Urinary bladder (tissue), 4 donors: ENCODE results near the gene REN. TPM values are rescaled to one million over a fixed set of nuclear protein-coding genes. Genes with fewer than 3 reads are reported as not detected.
A peak's percentile ranks its signal among the peaks of the same experiment; 100 is the strongest.

Source experiments
- DNase-seq: peaks from one replicate; pipeline ENCODE4 v3.0.0-alpha.2; 2015; ENCODE audit errors: extremely low spot score
- H3K27ac ChIP-seq: one replicate; pipeline ENCODE4 v1.5.1; 2013; ENCODE audit warnings: low read depth, mild to moderate bottlenecking, moderate library complexity
- H3K36me3 ChIP-seq: one replicate; pipeline ENCODE4 v1.6.1; 2013; ENCODE audit warnings: mild to moderate bottlenecking, moderate library complexity; ENCODE audit not compliant: insufficient read depth
- H3K4me1 ChIP-seq: one replicate; pipeline ENCODE4 v1.6.1; 2013; ENCODE audit warnings: mild to moderate bottlenecking, moderate library complexity; ENCODE audit not compliant: insufficient read depth
- H3K4me3 ChIP-seq: one replicate; pipeline ENCODE4 v1.5.1; 2013; ENCODE audit warnings: low read depth, low read length
- WGBS: extraction: QIAGEN DNeasy Blood & Tissue Kit; methylation state at CpG from one replicate; pipeline ENCODE4 v1.1.7; 2013; 5-methylcytosine and 5-hydroxymethylcytosine counted together
- polyA plus RNA-seq: library from polyadenylated mRNA; stranded (reverse); fragments of 200-250 nt; gene quantifications from one replicate; pipeline ENCODE4 v1.2.3, GENCODE V29; 2013
- total RNA-seq: library from RNA; depleted of rRNA; stranded (reverse); fragments of >200 nt; gene quantifications from one replicate; pipeline ENCODE4 v1.2.3, GENCODE V29; 2014
- donor health status: healthy with polysubstance abuse.
- donor health status: healthy.

REN gene
- total and polyA plus RNA-seq, 2 donors, result 0.26 to 0.41 TPM

- H3K36me3 ChIP-seq, result peaks cover 4% of the 10 kb centered on the region
- no peaks in the 10 kb centered on the region for H3K4me1 ChIP-seq
- H3K27ac ChIP-seq, result no peak overlapping the region
- no peak overlapping the region for H3K4me3 ChIP-seq
- DNase-seq, result no peak
- WGBS, result 25% methylated on average over 29 of the region's 29 CpGs
Measured at GRCh38 chr1:204128964-204129896, 36.9 kb downstream of the REN start.

DNA sequence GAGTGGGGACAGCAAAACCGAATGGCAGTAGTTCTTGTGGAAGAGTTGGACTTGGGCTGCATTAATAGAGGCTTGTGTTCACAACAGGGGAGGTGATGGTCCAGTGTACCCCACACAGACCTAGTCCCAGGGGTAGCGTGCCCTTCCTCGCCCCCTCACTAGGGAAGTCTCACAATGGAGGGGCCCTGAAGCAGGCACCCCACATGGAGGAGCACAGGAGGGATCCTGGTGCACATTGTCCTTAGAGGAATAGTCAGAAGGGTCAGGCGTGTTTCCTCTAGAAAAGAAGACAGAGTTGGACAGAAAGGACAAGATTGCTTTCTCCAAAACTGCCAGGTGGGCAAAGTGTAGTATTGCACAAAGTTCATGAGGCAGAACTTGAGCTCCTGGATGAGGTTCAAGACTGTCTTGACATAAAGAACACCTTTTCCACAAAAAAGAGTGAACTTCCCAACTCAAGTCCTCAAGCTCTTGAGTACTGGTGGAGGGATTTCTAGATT lies 37.6 kb downstream of the REN start:
- no peak overlapping the region for H3K27ac ChIP-seq

GRCh38 chr1:204127597-204128242 lies 38.4 kb downstream of the REN start:
- 31% methylated on average over 5 of the region's 5 CpGs for WGBS
- DNase-seq, result no peak
- Histone ChIP-seq H3K36me3 (peaks cover 4% of the 10 kb centered on the region), H3K4me3 (no peak overlapping the region), H3K4me1 (no peaks in the 10 kb centered on the region), H3K27ac (peak overlapping the region; percentile 33)

More for the DNA sequence above, 37.6 kb downstream of the REN start:
- peaks cover 4% of the 10 kb centered on the region for H3K36me3 ChIP-seq
- DNase-seq, result no peak
- no peak overlapping the region for H3K4me3 ChIP-seq
- H3K4me1 ChIP-seq, result no peaks in the 10 kb centered on the region
- 91% methylated on average over 4 of the region's 4 CpGs for WGBS

DNA sequence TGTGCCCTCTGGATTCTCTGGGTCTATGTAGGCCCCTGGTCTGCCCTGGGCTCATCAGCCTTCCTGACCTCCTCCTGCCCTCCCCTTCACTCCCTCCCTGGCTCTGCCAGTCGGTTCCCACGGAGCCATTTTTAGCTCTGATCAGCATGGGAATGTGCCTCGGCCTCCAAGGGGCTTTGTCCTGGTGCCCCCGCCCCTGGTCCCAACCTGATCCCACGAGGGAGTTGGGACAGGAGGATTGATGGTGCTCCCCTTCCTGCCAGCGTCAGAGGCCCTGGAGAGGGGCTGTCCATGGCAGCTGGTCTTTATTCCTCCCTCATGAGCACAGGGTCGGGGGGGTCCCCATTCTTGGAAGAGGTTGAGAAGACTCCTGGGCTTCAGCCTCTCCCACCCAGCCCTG lies 39.2 kb downstream of the REN start:
- no peak for DNase-seq
- no peaks in the 10 kb centered on the region for H3K4me1 ChIP-seq
- peak overlapping the region; percentile 30 for H3K27ac ChIP-seq
- H3K4me3 ChIP-seq, result no peak overlapping the region
- H3K36me3 ChIP-seq, result peaks cover 4% of the 10 kb centered on the region
- 32% methylated on average over 7 of the region's 7 CpGs for WGBS

GRCh38 chr1:204126386-204126785 lies 39.8 kb downstream of the REN start:
- H3K36me3 ChIP-seq, result peaks cover 4% of the 10 kb centered on the region
- 70% methylated on average over 8 of the region's 8 CpGs for WGBS
- no peak for DNase-seq
- no peak overlapping the region for H3K4me3 ChIP-seq
- H3K4me1 ChIP-seq, result no peaks in the 10 kb centered on the region
- H3K27ac ChIP-seq, result no peak overlapping the region

DNA sequence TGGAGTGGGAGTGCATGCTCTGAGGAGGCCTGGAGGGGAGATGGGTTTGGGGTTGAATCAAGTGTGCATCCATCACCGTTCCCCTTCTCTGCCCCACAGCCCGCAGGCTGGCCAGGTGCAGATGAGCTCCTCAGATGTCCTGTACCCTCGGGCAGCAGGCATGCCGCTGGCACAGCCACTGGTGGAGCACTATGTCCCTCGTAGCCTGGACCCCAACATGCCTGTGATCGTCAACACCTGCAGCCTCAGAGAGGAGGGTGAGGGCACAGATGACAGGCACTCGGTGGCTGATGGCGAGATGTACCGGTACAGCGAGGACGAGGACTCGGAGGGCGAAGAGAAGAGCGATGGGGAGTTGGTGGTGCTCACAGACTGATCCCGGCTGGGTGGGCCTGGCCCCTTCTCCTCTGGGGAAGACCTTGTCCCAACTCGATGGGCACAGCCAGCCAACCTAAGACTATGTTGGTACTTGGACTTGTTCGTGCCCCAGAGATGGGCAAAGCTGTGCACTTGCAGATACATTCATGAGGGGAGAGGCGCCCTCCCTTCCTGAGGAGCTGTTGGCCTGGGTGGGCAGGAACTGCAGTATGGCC lies 40.3 kb downstream of the REN start:
- WGBS, result 89% methylated on average over 18 of the region's 18 CpGs
- H3K27ac ChIP-seq, result no peak overlapping the region
- DNase-seq, result no peak
- no peaks in the 10 kb centered on the region for H3K4me1 ChIP-seq
- H3K36me3 ChIP-seq, result peaks cover 4% of the 10 kb centered on the region
- H3K4me3 ChIP-seq, result no peak overlapping the region

DNA sequence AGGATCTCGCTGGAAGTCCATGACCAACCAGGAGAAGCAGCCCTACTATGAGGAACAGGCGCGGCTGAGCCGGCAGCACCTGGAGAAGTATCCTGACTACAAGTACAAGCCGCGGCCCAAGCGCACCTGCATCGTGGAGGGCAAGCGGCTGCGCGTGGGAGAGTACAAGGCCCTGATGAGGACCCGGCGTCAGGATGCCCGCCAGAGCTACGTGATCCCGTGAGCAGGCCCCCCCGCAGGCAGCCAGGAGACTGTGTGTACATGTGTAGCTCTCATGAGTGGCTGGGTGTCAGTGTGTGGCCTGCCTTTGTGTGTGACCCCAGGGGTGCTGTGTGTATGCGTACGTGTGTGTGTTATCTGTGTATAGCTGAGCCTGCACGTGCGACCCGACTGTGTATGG lies 41.5 kb downstream of the REN start:
- Histone ChIP-seq H3K27ac (no peak overlapping the region), H3K36me3 (peaks cover 6% of the 10 kb centered on the region), H3K4me3 (no peak overlapping the region), H3K4me1 (no peaks in the 10 kb centered on the region)
- DNase-seq, result no peak
- 94% methylated on average over 22 of the region's 22 CpGs for WGBS

DNA sequence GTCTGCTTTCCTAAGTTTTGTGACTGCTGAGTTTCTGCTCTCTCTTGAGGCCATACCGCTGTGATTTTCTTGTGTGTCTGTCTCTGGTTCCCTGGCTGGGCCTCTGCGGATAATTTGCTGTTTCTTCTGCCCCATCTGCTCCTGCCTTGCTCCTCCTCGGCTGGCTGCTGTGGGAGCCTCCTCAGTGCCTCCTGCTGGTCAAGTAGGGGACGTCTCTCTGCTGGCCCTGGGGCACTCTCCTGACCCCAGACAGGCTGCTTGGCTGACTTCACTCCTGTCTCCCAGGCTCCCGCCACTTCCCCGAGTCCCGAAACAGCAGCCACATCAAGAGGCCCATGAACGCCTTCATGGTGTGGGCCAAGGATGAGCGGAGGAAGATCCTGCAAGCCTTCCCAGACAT lies 42.8 kb downstream of the REN start:
- no peak for DNase-seq
- 76% methylated on average over 9 of the region's 9 CpGs for WGBS
- peaks cover 6% of the 10 kb centered on the region for H3K36me3 ChIP-seq
- H3K4me3 ChIP-seq, result no peak overlapping the region
- no peak overlapping the region for H3K27ac ChIP-seq
- no peaks in the 10 kb centered on the region for H3K4me1 ChIP-seq

DNA sequence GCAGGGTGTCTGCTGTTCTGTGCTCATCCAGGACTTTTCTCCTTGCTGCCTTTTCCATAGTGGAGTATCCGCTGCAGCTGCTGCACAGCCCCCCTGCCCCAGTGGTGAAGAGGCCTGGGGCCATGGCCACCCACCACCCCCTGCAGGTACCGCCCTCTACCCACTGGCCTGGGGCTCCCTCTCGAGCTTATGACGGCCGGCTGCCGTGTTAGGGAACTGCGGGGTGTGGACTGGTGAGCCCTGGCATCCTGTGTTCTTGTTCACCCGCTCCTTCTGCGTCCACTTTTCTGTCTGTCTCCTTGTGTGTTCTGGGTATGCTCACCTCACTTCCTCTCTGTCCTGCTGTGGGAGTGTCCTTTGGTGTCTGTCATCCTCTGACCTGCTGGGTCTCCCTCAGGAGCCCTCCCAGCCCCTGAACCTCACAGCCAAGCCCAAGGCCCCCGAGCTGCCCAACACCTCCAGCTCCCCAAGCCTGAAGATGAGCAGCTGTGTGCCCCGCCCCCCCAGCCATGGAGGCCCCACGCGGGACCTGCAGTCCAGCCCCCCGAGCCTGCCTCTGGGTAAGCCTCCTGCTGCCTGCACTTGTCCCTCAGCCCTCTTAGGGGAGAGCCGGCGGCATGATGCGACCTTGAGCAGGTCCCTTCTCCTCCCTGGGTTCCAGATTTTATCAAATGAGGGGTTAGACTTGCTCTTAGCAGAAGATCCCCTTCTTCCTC lies 44.1 kb downstream of the REN start:
- Histone ChIP-seq H3K4me1 (no peaks in the 10 kb centered on the region), H3K27ac (no peak overlapping the region), H3K4me3 (no peak overlapping the region), H3K36me3 (peaks cover 6% of the 10 kb centered on the region)
- 84% methylated on average over 17 of the region's 17 CpGs for WGBS
- no peak for DNase-seq

- no peaks in the 10 kb centered on the region for H3K4me1 ChIP-seq
- H3K4me3 ChIP-seq, result no peak overlapping the region
- H3K27ac ChIP-seq, result no peak overlapping the region
- DNase-seq, result no peak
- 93% methylated on average over 4 of the region's 4 CpGs for WGBS
- H3K36me3 ChIP-seq, result peaks cover 2% of the 10 kb centered on the region
Measured at GRCh38 chr1:204116539-204116938, 49.6 kb downstream of the REN start.

DNA sequence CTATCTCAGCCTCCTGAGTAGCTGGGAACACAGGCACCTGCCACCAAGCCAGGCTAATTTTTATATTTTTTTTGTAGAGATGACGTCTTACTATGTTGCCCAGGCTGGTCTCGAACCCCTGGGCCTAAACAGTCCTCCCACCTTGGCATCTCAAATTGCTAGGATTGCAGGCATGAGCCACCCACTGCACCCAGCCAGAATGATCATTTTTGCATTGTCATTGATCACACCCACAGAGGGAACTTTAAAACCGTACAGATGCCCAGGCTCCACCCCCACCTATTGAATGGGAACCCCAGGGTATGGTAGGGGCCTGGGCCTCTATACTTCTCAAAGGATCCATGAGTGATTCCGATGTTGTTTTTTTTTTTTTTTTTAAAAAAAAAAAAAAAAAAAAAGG lies 51.0 kb downstream of the REN start:
- no peak for DNase-seq
- 88% methylated on average over 4 of the region's 4 CpGs for WGBS
- Histone ChIP-seq H3K4me3 (no peak overlapping the region), H3K36me3 (no peaks in the 10 kb centered on the region), H3K4me1 (no peaks in the 10 kb centered on the region), H3K27ac (no peak overlapping the region)

GRCh38 chr1:204114606-204115005 lies 51.5 kb downstream of the REN start:
- no peak overlapping the region for H3K4me3 ChIP-seq
- 91% methylated on average over 4 of the region's 4 CpGs for WGBS

DNA sequence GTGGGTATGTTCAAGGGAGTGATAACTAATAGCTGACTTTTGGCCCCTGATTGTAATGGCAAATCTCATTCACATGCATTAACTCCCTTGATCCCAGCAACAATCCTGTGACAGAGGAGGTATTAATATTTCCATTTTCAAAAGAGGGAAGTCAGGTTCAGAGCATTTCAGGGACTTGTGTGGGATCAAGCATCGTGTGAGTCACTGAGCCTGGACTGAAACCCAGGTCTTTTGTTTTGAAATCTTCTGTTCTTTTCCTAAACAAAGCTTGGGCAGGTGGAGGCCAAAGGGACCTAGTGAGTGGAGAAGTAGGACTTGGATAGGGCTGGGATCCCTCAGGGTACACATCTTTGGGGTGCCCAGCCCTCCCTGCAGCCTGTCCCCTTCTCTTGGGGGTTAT lies 52.2 kb downstream of the REN start:
- H3K4me1 ChIP-seq, result no peaks in the 10 kb centered on the region
- 76% methylated on average over 1 of the region's 1 CpG for WGBS
- no peak overlapping the region for H3K4me3 ChIP-seq
- no peak for DNase-seq
- no peak overlapping the region for H3K27ac ChIP-seq
- H3K36me3 ChIP-seq, result no peaks in the 10 kb centered on the region

More at GRCh38 chr1:204114606-204115005, 51.5 kb downstream of the REN start:
- Histone ChIP-seq H3K27ac (no peak overlapping the region), H3K4me1 (no peaks in the 10 kb centered on the region), H3K36me3 (no peaks in the 10 kb centered on the region)
- no peak for DNase-seq
